Measurements from ENCODE around the gene WDHD1.

DNA sequence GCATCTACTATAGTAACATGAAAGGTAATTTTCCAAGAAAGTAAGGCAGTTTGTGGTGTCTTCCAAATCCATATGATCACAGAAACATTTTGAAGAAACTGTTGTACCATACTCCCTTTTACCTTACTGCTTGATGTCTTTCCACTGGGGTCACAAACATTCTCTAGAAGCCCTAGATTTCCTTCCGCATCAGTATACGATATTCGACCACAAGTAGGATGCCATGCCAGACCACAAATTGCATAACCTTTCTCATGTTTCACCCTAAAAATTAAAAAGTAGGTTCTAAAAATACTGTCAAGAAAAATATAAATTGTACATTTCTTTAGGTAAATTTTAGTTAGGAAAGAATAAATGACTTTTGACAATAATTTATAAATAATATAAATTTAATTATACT, 26.5 kb downstream of the WDHD1 start:
- TF ChIP-seq, protein P1, sequence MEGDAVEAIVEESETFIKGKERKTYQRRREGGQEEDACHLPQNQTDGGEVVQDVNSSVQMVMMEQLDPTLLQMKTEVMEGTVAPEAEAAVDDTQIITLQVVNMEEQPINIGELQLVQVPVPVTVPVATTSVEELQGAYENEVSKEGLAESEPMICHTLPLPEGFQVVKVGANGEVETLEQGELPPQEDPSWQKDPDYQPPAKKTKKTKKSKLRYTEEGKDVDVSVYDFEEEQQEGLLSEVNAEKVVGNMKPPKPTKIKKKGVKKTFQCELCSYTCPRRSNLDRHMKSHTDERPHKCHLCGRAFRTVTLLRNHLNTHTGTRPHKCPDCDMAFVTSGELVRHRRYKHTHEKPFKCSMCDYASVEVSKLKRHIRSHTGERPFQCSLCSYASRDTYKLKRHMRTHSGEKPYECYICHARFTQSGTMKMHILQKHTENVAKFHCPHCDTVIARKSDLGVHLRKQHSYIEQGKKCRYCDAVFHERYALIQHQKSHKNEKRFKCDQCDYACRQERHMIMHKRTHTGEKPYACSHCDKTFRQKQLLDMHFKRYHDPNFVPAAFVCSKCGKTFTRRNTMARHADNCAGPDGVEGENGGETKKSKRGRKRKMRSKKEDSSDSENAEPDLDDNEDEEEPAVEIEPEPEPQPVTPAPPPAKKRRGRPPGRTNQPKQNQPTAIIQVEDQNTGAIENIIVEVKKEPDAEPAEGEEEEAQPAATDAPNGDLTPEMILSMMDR (optimal IDR thresholded peaks at IDR 0.05 in 1 of 3, IDR thresholded peaks at IDR 0.05 in 1 of 3, conservative IDR thresholded peaks at IDR 0.05 in 1 of 3; ENCODE audit: extremely low read depth in 1 of 3, insufficient read depth in 2 of 3, low read length in 3 of 3): no peak
- TF ChIP-seq EZH2 (IDR thresholded peaks at IDR 0.05; ENCODE audit: low read length): no peak
